Forelimb muscle (tissue), 1 donor: ENCODE data around the gene CDC42SE2. TPM values are rescaled to one million over a fixed set of nuclear protein-coding genes. Genes with fewer than 3 reads are reported as not detected.

ENCODE experiments used
- DNase-seq: peaks from one replicate; pipeline ENCODE4 v3.0.0-alpha.2; 2013; ENCODE audit warnings: low read depth
- polyA plus RNA-seq: library from polyadenylated mRNA; unstranded; fragments of 120-200 nt; gene quantifications from one replicate; pipeline ENCODE4 v1.2.1, GENCODE V29; 2013; ENCODE audit not compliant: insufficient read length

CDC42SE2 gene
- polyA plus RNA-seq = 22.5 TPM

GRCh38 chr5:131263648-131264450, at the start of gene CDC42SE2:
Gene CDC42SE2 (plus strand): TSS chr5:131264053. CDS start chr5:131359494, 95,441 bp downstream.
- peak; percentile 73 for DNase-seq

- no peak for DNase-seq
Observed at GRCh38 chr5:131214609-131215227, 49.1 kb upstream of the CDC42SE2 start.

GRCh38 chr5:131217791-131218190, 46.1 kb upstream of the CDC42SE2 start:
- DNase-seq = no peak

- no peak for DNase-seq
Observed at GRCh38 chr5:131218392-131218791, 45.5 kb upstream of the CDC42SE2 start.

GRCh38 chr5:131220566-131220965, 43.3 kb upstream of the CDC42SE2 start:
- no peak for DNase-seq

GRCh38 chr5:131221008-131221703, 42.7 kb upstream of the CDC42SE2 start:
- DNase-seq = no peak

- no peak for DNase-seq
Observed at GRCh38 chr5:131221888-131222287, 42.0 kb upstream of the CDC42SE2 start.

- no peak for DNase-seq
Observed at GRCh38 chr5:131222731-131223130, 41.1 kb upstream of the CDC42SE2 start.

- no peak for DNase-seq
Observed at GRCh38 chr5:131223751-131224386, 40.0 kb upstream of the CDC42SE2 start.

- DNase-seq = peak; percentile 17
Observed at GRCh38 chr5:131224387-131225201, 39.3 kb upstream of the CDC42SE2 start.

- no peak for DNase-seq
Observed at GRCh38 chr5:131225282-131225974, 38.4 kb upstream of the CDC42SE2 start.

- no peak for DNase-seq
Observed at GRCh38 chr5:131226899-131227298, 37.0 kb upstream of the CDC42SE2 start.

GRCh38 chr5:131228646-131229045, 35.2 kb upstream of the CDC42SE2 start:
- DNase-seq = no peak

GRCh38 chr5:131229623-131230022, 34.2 kb upstream of the CDC42SE2 start:
- no peak for DNase-seq

- DNase-seq = no peak
Observed at GRCh38 chr5:131230406-131230805, 33.4 kb upstream of the CDC42SE2 start.

- no peak for DNase-seq
Observed at GRCh38 chr5:131239686-131240085, 24.2 kb upstream of the CDC42SE2 start.

- no peak for DNase-seq
Observed at GRCh38 chr5:131242728-131243255, 21.1 kb upstream of the CDC42SE2 start.

GRCh38 chr5:131245312-131245711, 18.5 kb upstream of the CDC42SE2 start:
- DNase-seq = no peak

- no peak for DNase-seq
Observed at GRCh38 chr5:131245948-131246347, 17.9 kb upstream of the CDC42SE2 start.

GRCh38 chr5:131246504-131246903, 17.3 kb upstream of the CDC42SE2 start:
- DNase-seq = no peak
